WTC11 (cell line): Measurements from ENCODE around the gene MYL3. TPM values are rescaled to one million over a fixed set of nuclear protein-coding genes. Genes with fewer than 3 reads are reported as not detected.

ENCODE experiments used
- ATAC-seq: fragments of 200-7000 bp; cut with Tn5 transposase; 2 replicates; pipeline ENCODE4 v1.10.0; 2021; ENCODE audit warnings: mild to moderate bottlenecking, moderate library complexity
- CTCF ChIA-PET: fragments of 300-600 bp; sonication (Branson Sonifier 250); formaldehyde crosslinking; loops from one replicate; lab custom pipeline; 2021; ENCODE audit warnings: antibody characterized with exemption; lab: Charles Lee
- POLR2A ChIA-PET: fragments of 350-600 bp; sonication (Branson Sonifier 250); formaldehyde crosslinking; loops from one replicate; lab custom pipeline; 2021; ENCODE audit warnings: antibody characterized with exemption; lab: Charles Lee
- DNase-seq: peaks from one replicate; pipeline ENCODE4 v3.0.0; 2021; ENCODE audit warnings: low spot score
- H3K27ac Mint-ChIP-seq: 2 replicates; pipeline ENCODE4 v1.8.0; 2021; ENCODE audit warnings: mixed read lengths
- H3K27me3 Mint-ChIP-seq: 2 replicates; pipeline ENCODE4 v1.8.0; 2021; ENCODE audit warnings: low read depth, mild to moderate bottlenecking, moderate library complexity, mixed read lengths
- H3K36me3 Mint-ChIP-seq: 2 replicates; pipeline ENCODE4 v1.8.0; 2021; ENCODE audit warnings: mixed read lengths
- H3K4me1 Mint-ChIP-seq: 2 replicates; pipeline ENCODE4 v1.8.0; 2022; ENCODE audit warnings: mixed read lengths
- H3K4me3 Mint-ChIP-seq: 2 replicates; pipeline ENCODE4 v1.8.0; 2021; ENCODE audit warnings: mild to moderate bottlenecking, moderate library complexity, mixed read lengths
- H3K9me3 Mint-ChIP-seq: 2 replicates; pipeline ENCODE4 v1.8.0; 2021; ENCODE audit warnings: mixed read lengths
- ATF1 ChIP-seq: sonication (generic); formaldehyde crosslinking; IDR thresholded peaks from 2 replicates; pipeline ENCODE4 v1.8.1; 2023; ENCODE audit warnings: mild to moderate bottlenecking, moderate library complexity, missing genetic modification reagents
- CREB1 ChIP-seq: sonication (generic); formaldehyde crosslinking; IDR thresholded peaks from 2 replicates; pipeline ENCODE4 v1.8.0; 2023; ENCODE audit warnings: mild to moderate bottlenecking, missing genetic modification reagents
- GRHL2 ChIP-seq: fragments of 250-450 bp; sonication (Bioruptor Pico); IDR thresholded peaks from 2 replicates; pipeline ENCODE4 v1.8.0; 2022; ENCODE audit warnings: mild to moderate bottlenecking, moderate library complexity; ENCODE audit not compliant: insufficient replicate concordance, severe bottlenecking
- HMGA2 ChIP-seq: fragments of 250-450 bp; sonication (Bioruptor Pico); IDR thresholded peaks from 2 replicates; pipeline ENCODE4 v1.4.0; 2021; ENCODE audit warnings: mild to moderate bottlenecking, moderate library complexity
- NFE2L1 ChIP-seq: sonication (generic); formaldehyde crosslinking; IDR thresholded peaks from 2 replicates; pipeline ENCODE4 v1.8.1; 2023; ENCODE audit warnings: missing genetic modification reagents
- TEAD1 ChIP-seq: sonication (generic); formaldehyde crosslinking; IDR thresholded peaks from 2 replicates; pipeline ENCODE4 v1.8.0; 2022; ENCODE audit warnings: mild to moderate bottlenecking, missing genetic modification reagents
- TEAD4 ChIP-seq: sonication (generic); formaldehyde crosslinking; IDR thresholded peaks from 2 replicates; pipeline ENCODE4 v1.8.0; 2022; ENCODE audit warnings: mild to moderate bottlenecking, missing genetic modification reagents
- ZBTB21 ChIP-seq: sonication (generic); formaldehyde crosslinking; IDR thresholded peaks from 2 replicates; pipeline ENCODE4 v1.8.1; 2023; ENCODE audit warnings: mild to moderate bottlenecking, missing genetic modification reagents, borderline replicate concordance
- ZNF138 ChIP-seq: sonication (generic); formaldehyde crosslinking; conservative IDR thresholded peaks from 2 replicates; pipeline ENCODE4 v1.8.1; 2022; ENCODE audit warnings: mild to moderate bottlenecking, moderate library complexity, missing genetic modification reagents
- ZNF396 ChIP-seq: fragments of 250-450 bp; sonication (Bioruptor Pico); IDR thresholded peaks from 2 replicates; pipeline ENCODE4 v1.8.0; 2021; ENCODE audit warnings: mild to moderate bottlenecking, moderate library complexity, borderline replicate concordance
- total RNA-seq: library from RNA; stranded (reverse); gene quantifications from 3 replicates; pipeline ENCODE4 v1.2.3, GENCODE V29; 2021
- TF ChIP-seq, protein P1 (sequence below): fragments of 250-450 bp; sonication (Bioruptor Pico); IDR thresholded peaks from 2 replicates; pipeline ENCODE4 v1.8.0; 2021; ENCODE audit warnings: mild to moderate bottlenecking
- TF ChIP-seq, protein P2 (sequence below): sonication (generic); formaldehyde crosslinking; IDR thresholded peaks from 2 replicates; pipeline ENCODE4 v1.8.1; 2023; ENCODE audit warnings: mild to moderate bottlenecking, missing genetic modification reagents, borderline replicate concordance
- TF ChIP-seq, protein P3 (sequence below): fragments of 250-450 bp; sonication (Bioruptor Pico); IDR thresholded peaks from 2 replicates; pipeline ENCODE4 v1.9.0; 2021; ENCODE audit warnings: mild to moderate bottlenecking
- TF ChIP-seq, protein P4 (sequence below): sonication (generic); formaldehyde crosslinking; IDR thresholded peaks from 2 replicates; pipeline ENCODE4 v1.8.1; 2022; ENCODE audit warnings: missing genetic modification reagents, borderline replicate concordance
- TF ChIP-seq, protein P5 (sequence below): sonication (generic); formaldehyde crosslinking; conservative IDR thresholded peaks from 2 replicates; pipeline ENCODE4 v1.8.1; 2022; ENCODE audit warnings: mild to moderate bottlenecking, missing genetic modification reagents

MYL3 gene
- total RNA-seq, 1 experiment from 2014 or later = 0.31 TPM

DNA sequence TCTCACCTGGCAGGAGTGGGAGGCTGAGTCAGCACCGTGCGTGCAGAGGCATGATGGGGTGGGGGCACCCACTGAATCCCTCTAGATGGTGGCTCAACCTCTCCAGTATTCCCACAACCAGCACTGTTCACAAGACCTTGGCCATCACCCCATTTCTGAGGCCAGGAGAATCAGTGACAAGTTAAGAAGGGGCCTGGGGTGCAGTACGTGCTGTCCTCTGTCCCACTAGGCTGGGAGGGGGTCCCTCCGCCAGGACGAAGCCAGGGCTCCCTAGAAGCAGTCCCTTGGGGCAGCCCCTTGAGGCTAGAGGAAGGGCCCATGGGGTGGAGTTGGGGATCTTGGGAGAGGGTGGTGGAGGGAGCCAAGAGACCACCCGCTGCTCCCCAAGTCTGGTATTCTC lies 4.8 kb downstream of the MYL3 start:
- DNase-seq (peak; percentile 2), ATAC-seq (no peak)
- H3K27ac Mint-ChIP-seq = no peak overlapping the region
- no peaks in the 10 kb centered on the region for H3K36me3 Mint-ChIP-seq
- no peak overlapping the region for H3K4me3 Mint-ChIP-seq
- H3K27me3 Mint-ChIP-seq = peaks cover 3% of the 10 kb centered on the region; the same call in 1 of the 2 replicates
- no peaks in the 10 kb centered on the region for H3K4me1 Mint-ChIP-seq
- POLR2A ChIA-PET = no interaction called here
- CTCF ChIA-PET = interaction anchor here (1.0 to 2.2 kb wide), 2 partner anchors 8 to 51 kb away, joined by 3 to 12 read pairs; no protein-coding TSS in a partner anchor
- H3K9me3 Mint-ChIP-seq = no peaks in the 10 kb centered on the region
- TF ChIP-seq, protein P1, sequence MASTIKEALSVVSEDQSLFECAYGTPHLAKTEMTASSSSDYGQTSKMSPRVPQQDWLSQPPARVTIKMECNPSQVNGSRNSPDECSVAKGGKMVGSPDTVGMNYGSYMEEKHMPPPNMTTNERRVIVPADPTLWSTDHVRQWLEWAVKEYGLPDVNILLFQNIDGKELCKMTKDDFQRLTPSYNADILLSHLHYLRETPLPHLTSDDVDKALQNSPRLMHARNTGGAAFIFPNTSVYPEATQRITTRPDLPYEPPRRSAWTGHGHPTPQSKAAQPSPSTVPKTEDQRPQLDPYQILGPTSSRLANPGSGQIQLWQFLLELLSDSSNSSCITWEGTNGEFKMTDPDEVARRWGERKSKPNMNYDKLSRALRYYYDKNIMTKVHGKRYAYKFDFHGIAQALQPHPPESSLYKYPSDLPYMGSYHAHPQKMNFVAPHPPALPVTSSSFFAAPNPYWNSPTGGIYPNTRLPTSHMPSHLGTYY = no peak
- TF ChIP-seq ATF1 (CRISPR knock-in tag) (no peak), TEAD1 (CRISPR knock-in tag) (no peak), HMGA2 (CRISPR knock-in tag) (no peak), GRHL2 (CRISPR knock-in tag) (no peak), NFE2L1 (CRISPR knock-in tag) (no peak), ZNF138 (CRISPR knock-in tag) (no peak), ZNF396 (CRISPR knock-in tag) (no peak), CREB1 (no peak), TEAD4 (CRISPR knock-in tag) (no peak), ZBTB21 (CRISPR knock-in tag) (no peak)
- TF ChIP-seq, protein P2, sequence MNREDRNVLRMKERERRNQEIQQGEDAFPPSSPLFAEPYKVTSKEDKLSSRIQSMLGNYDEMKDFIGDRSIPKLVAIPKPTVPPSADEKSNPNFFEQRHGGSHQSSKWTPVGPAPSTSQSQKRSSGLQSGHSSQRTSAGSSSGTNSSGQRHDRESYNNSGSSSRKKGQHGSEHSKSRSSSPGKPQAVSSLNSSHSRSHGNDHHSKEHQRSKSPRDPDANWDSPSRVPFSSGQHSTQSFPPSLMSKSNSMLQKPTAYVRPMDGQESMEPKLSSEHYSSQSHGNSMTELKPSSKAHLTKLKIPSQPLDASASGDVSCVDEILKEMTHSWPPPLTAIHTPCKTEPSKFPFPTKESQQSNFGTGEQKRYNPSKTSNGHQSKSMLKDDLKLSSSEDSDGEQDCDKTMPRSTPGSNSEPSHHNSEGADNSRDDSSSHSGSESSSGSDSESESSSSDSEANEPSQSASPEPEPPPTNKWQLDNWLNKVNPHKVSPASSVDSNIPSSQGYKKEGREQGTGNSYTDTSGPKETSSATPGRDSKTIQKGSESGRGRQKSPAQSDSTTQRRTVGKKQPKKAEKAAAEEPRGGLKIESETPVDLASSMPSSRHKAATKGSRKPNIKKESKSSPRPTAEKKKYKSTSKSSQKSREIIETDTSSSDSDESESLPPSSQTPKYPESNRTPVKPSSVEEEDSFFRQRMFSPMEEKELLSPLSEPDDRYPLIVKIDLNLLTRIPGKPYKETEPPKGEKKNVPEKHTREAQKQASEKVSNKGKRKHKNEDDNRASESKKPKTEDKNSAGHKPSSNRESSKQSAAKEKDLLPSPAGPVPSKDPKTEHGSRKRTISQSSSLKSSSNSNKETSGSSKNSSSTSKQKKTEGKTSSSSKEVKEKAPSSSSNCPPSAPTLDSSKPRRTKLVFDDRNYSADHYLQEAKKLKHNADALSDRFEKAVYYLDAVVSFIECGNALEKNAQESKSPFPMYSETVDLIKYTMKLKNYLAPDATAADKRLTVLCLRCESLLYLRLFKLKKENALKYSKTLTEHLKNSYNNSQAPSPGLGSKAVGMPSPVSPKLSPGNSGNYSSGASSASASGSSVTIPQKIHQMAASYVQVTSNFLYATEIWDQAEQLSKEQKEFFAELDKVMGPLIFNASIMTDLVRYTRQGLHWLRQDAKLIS (CRISPR knock-in tag) = no peak
- TF ChIP-seq, protein P3, sequence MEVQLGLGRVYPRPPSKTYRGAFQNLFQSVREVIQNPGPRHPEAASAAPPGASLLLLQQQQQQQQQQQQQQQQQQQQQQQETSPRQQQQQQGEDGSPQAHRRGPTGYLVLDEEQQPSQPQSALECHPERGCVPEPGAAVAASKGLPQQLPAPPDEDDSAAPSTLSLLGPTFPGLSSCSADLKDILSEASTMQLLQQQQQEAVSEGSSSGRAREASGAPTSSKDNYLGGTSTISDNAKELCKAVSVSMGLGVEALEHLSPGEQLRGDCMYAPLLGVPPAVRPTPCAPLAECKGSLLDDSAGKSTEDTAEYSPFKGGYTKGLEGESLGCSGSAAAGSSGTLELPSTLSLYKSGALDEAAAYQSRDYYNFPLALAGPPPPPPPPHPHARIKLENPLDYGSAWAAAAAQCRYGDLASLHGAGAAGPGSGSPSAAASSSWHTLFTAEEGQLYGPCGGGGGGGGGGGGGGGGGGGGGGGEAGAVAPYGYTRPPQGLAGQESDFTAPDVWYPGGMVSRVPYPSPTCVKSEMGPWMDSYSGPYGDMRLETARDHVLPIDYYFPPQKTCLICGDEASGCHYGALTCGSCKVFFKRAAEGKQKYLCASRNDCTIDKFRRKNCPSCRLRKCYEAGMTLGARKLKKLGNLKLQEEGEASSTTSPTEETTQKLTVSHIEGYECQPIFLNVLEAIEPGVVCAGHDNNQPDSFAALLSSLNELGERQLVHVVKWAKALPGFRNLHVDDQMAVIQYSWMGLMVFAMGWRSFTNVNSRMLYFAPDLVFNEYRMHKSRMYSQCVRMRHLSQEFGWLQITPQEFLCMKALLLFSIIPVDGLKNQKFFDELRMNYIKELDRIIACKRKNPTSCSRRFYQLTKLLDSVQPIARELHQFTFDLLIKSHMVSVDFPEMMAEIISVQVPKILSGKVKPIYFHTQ = no peak

DNA sequence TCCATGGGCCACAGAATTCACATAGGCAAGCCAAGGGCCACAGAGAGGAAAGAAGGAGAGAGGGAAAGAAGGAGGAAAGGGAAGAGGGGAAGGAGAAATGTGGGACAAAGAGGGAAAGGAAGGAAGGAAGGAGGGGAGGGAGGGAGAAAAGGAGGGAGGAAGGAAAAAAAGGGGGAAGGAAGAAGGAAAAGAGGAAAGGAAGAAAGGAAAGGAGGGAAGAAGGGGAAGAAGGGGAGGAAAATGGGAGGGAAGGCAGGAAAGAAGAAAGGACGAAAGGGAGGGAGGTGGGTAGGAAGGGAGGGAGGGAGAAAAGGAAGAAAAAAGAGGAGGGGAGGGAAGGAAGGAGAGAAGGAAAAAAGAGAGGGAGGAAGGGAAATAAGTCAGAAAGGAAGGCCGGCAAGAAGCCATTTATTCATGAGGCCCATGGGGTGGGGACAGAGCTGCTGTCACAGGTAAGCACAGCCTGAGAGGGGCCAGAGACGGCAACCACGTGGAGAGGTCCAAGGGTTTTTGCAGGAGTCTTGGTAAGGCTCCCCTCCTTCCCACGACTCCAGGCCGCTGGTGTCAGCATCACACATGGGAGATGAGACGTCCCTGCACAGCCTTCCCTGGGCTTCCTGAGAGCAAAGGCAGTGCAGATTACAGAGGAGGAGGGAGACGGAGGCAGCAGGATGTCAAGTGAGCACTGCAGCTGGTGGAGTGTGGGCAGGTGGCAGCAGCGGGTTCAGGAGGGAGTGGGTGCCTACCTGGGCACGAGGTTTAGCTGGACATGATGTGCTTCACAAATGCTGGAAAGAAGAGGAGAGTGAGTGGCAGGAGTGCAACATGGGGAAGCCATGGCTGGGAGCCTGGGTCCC lies 5.5 kb downstream of the MYL3 start:
- ATAC-seq = no peak
- Mint-ChIP-seq H3K27me3 (peaks cover 3% of the 10 kb centered on the region; the same call in 1 of the 2 replicates), H3K36me3 (no peaks in the 10 kb centered on the region), H3K27ac (no peak overlapping the region), H3K4me1 (no peaks in the 10 kb centered on the region), H3K9me3 (no peaks in the 10 kb centered on the region), H3K4me3 (no peak overlapping the region; the same call in 1 of the 2 replicates)
- peak; percentile 8 for DNase-seq
- ChIA-PET POLR2A (no interaction called here), CTCF (interaction anchor here (1.2 kb wide), 1 partner anchor 10 kb away, joined by 3 read pairs; no protein-coding TSS in a partner anchor)
- TF ChIP-seq, protein P4, sequence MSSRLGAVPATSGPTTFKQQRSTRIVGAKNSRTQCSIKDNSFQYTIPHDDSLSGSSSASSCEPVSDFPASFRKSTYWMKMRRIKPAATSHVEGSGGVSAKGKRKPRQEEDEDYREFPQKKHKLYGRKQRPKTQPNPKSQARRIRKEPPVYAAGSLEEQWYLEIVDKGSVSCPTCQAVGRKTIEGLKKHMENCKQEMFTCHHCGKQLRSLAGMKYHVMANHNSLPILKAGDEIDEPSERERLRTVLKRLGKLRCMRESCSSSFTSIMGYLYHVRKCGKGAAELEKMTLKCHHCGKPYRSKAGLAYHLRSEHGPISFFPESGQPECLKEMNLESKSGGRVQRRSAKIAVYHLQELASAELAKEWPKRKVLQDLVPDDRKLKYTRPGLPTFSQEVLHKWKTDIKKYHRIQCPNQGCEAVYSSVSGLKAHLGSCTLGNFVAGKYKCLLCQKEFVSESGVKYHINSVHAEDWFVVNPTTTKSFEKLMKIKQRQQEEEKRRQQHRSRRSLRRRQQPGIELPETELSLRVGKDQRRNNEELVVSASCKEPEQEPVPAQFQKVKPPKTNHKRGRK (CRISPR knock-in tag) = peak; percentile 65; the same call in 1 of the 2 replicates
- TF ChIP-seq, protein P5, sequence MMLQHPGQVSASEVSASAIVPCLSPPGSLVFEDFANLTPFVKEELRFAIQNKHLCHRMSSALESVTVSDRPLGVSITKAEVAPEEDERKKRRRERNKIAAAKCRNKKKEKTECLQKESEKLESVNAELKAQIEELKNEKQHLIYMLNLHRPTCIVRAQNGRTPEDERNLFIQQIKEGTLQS (CRISPR knock-in tag) = no peak
